WTC11 (cell line): ENCODE measurements around the gene IL1RAPL1.

Experiments used
- CTCF ChIP-seq: fragments of 200-600 bp; IDR thresholded peaks from 2 replicates; pipeline ENCODE4 v1.8.0; 2022; ENCODE audit warnings: antibody characterized with exemption
- ESRRA ChIP-seq: sonication (generic); formaldehyde crosslinking; IDR thresholded peaks from 2 replicates; pipeline ENCODE4 v1.8.1; 2022; ENCODE audit warnings: mild to moderate bottlenecking, missing genetic modification reagents, borderline replicate concordance
- GRHL2 ChIP-seq: fragments of 250-450 bp; sonication (Bioruptor Pico); IDR thresholded peaks from 2 replicates; pipeline ENCODE4 v1.8.0; 2022; ENCODE audit warnings: mild to moderate bottlenecking, moderate library complexity; ENCODE audit not compliant: insufficient replicate concordance, severe bottlenecking
- GTF2I ChIP-seq: fragments of 250-450 bp; sonication (Bioruptor Pico); conservative IDR thresholded peaks from 2 replicates; pipeline ENCODE4 v1.4.0; 2021; ENCODE audit warnings: mild to moderate bottlenecking
- KAT7 ChIP-seq: sonication (generic); formaldehyde crosslinking; IDR thresholded peaks from 2 replicates; pipeline ENCODE4 v1.8.1; 2023; ENCODE audit warnings: missing genetic modification reagents, mild to moderate bottlenecking, borderline replicate concordance
- MAX ChIP-seq: sonication (generic); formaldehyde crosslinking; IDR thresholded peaks from 2 replicates; pipeline ENCODE4 v1.8.0; 2022; ENCODE audit warnings: mild to moderate bottlenecking, missing genetic modification reagents
- NR2C2 ChIP-seq: sonication (generic); formaldehyde crosslinking; IDR thresholded peaks from 2 replicates; pipeline ENCODE4 v1.8.0; 2022; ENCODE audit warnings: mild to moderate bottlenecking, missing genetic modification reagents
- TEAD1 ChIP-seq: sonication (generic); formaldehyde crosslinking; IDR thresholded peaks from 2 replicates; pipeline ENCODE4 v1.8.0; 2022; ENCODE audit warnings: mild to moderate bottlenecking, missing genetic modification reagents
- TEAD4 ChIP-seq: sonication (generic); formaldehyde crosslinking; IDR thresholded peaks from 2 replicates; pipeline ENCODE4 v1.8.0; 2022; ENCODE audit warnings: mild to moderate bottlenecking, missing genetic modification reagents

GRCh38 chrX:28584025-28584424 is 3.2 kb upstream of the IL1RAPL1 start:
- no peak for TF ChIP-seq TEAD4 (CRISPR knock-in tag)
- no peak for TF ChIP-seq CTCF
- TF ChIP-seq TEAD1 (CRISPR knock-in tag): no peak
- TF ChIP-seq GTF2I: no peak
- no peak for TF ChIP-seq KAT7 (CRISPR knock-in tag)
- TF ChIP-seq NR2C2 (CRISPR knock-in tag): no peak
- no peak for TF ChIP-seq ESRRA (CRISPR knock-in tag)
- no peak for TF ChIP-seq GRHL2 (CRISPR knock-in tag)
- no peak for TF ChIP-seq MAX (CRISPR knock-in tag)
